T-helper 1 cell treated with Interleukin-12 subunit alpha and Interleukin-12 subunit beta and Interleukin-4 antibody, amounts not matched to agents 30 ng/mL and 1 ng/mL, for 36 hours (primary cell): ENCODE measurements around the gene ST3GAL4. TPM values are rescaled to one million over a fixed set of nuclear protein-coding genes. Genes with fewer than 3 reads are reported as not detected.

Experiments
- intact Hi-C: fragments of 100-400 bp; cut with micrococcal nuclease; formaldehyde crosslinking; loops from one replicate; pipeline ENCODE4 v1.15.1; 2024
- total RNA-seq: library from RNA; stranded (reverse); gene quantifications from 2 replicates; pipeline ENCODE4 v1.2.3, GENCODE V29; 2022

ST3GAL4 gene
- total RNA-seq, 1 donor from 2014 or later, result 8.4 TPM

DNA sequence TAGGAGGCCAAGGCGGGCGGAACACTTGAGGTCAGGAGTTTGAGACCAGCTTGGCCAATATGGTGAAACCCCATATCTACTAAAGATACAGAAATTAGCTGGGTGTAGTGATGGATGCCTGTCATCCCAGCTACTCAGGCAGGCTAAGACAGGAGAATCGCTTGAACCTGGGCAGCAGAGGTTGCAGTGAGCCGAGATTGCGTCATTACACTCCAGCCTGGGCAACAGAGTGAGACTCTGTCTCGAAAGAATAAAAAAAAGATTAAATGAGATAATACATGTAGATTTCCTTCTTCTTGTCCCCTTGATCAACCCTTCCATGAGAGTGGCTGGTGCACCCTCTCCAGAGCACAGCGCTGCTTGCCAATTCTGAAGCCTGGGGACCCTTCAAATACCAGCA, 106.9 kb downstream of the ST3GAL4 start:
- intact Hi-C loops, result no loop called here

Other genes starting within 250 kb of the ST3GAL4 start
- 32.2 and 36.9 TPM in 2 replicates for gene RPUSD4, start 144.0 kb upstream of the ST3GAL4 start, total RNA-seq
- 13.4 and 14.0 TPM in 2 replicates for gene FAM118B, start 143.9 kb upstream of the ST3GAL4 start, total RNA-seq
- gene SRPRA, start 86.8 kb upstream of the ST3GAL4 start, total RNA-seq, result 173 and 176 TPM in 2 replicates
- 45.1 and 47.8 TPM in 2 replicates for gene FOXRED1, start 86.5 kb upstream of the ST3GAL4 start, total RNA-seq
- gene TIRAP, start 72.6 kb upstream of the ST3GAL4 start, total RNA-seq, result 17.0 and 17.9 TPM in 2 replicates
- 37.4 and 38.0 TPM in 2 replicates for gene DCPS, start 51.6 kb upstream of the ST3GAL4 start, total RNA-seq